COLO668 (cell line): ENCODE measurements around the gene TATDN3.
"Not testable (repeated sequence)": the region's sequence is repeated elsewhere in the genome, so short reads cannot be mapped to it uniquely, and the experiment has no call there.

Experiments
- DNase-seq: peaks from one replicate; lab custom pipeline; 2025; ENCODE audit not compliant: unreplicated experiment; lab: John Stamatoyannopoulos, UW

The TATDN3 gene

GRCh38 chr1:212827171-212827776 is 35.6 kb downstream of the TATDN3 start:
- DNase-seq: no peak

DNA sequence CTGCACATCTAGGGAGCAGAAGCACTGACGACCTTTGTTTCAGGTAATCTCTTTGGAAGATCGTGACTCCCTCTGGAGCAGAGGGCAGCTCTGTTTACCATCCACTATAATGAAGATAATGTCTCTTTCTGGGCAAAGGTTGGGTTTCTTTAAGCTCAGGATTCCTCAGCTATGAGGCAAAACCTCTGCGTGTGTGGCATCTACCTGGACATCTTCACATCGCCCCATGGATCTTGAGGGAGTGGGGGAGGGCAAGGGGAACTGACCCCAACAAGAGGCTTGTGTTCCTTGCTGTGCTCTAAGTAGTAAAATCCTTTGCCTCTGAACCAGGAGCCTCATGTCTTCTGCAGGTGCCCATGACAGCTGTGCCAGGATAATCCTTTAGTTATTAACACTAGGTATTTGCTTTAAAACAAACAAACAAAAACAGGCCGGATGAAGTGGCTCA is 36.2 kb downstream of the TATDN3 start:
- DNase-seq: no peak

GRCh38 chr1:212828395-212828794 is 36.7 kb downstream of the TATDN3 start:
- no peak for DNase-seq

DNA sequence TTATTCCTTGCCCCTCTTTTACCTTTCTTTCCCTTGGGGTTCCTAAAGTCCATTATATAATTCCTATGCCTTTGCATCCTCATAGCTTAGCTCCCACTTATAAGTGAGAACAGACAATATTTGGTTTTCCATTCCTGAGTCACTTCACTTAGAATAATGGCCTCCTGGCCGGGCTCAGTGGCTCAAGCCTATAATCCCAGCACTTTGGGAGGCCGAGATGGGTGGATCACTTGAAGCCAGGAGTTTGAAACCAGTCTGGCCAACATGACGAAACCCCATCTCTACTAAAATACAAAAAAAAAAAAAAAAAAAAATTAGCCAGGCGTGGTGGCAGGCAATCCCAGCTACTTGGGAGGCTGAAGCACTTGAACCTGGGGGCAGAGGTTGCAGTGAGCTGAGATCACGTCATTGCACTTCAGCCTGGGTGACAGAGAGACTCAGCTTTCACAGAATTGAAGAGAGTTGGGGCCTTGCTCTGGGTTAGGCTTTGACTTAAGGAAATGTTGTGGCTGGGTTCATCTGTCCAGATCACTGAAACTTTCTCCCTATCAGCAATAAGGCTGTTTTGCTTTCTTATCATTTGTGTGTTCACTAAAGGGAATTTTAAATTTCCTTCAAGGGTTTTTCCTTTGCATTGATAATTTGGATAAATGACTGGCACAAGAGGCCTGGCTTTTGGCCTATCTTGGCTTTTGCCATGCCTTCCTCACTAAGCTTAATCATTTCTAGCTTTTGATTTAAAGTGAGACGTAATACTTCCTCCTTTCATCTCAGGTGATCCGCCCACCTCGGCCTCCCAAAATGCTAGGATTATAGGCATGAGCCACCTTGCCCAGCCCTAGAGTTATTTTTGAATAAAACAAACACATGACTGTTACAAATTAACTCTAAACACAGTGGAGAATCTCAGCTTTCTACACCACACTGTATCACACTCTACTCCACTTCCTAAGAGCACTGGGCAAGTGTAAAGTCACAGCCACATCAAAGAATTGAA is 41.8 kb downstream of the TATDN3 start:
- not testable (repeated sequence) for DNase-seq

DNA sequence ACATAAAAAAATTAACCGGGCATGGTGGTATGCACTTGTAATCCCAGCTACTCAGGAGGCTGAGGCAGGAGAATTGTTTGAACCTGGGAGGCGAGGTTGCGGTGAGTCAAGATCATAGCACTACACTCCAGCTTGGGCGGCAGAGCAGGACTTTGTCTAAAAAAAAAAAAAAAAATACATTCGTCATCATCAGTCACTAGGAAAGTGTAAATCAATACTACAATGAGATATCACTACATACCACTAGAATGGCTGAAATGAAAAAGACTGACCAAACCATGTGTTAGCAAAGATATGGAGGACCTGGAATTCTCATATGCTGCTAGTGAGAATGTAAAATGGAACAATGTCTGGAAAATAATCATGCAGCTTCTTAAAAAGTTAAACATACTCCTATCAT is 46.5 kb downstream of the TATDN3 start:
- DNase-seq: no peak

DNA sequence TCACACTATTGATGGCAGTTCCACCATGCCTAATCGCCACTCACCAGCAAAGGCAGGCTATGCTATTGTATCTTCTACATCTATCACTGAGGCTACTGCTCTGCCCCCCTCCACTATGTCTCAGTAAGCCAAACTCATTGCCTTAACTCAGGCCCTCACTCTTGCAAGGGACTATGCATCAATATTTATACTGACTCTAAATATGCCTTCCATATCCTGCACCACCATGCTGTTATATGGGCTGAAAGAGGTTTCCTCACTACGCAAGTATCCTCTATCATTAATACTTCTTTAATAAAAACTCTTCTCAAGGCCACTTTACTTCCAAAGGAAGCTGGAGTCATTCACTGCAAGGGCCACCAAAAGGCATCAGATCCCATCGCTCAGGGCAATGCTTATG is 52.8 kb downstream of the TATDN3 start:
- not testable (repeated sequence) for DNase-seq

GRCh38 chr1:212847549-212847948 is 55.9 kb downstream of the TATDN3 start, which contains the start of gene SPATA45:
SPATA45 (minus strand) TSS chr1:212847649; CDS start chr1:212836149, 11,500 bp downstream.
- no peak for DNase-seq

DNA sequence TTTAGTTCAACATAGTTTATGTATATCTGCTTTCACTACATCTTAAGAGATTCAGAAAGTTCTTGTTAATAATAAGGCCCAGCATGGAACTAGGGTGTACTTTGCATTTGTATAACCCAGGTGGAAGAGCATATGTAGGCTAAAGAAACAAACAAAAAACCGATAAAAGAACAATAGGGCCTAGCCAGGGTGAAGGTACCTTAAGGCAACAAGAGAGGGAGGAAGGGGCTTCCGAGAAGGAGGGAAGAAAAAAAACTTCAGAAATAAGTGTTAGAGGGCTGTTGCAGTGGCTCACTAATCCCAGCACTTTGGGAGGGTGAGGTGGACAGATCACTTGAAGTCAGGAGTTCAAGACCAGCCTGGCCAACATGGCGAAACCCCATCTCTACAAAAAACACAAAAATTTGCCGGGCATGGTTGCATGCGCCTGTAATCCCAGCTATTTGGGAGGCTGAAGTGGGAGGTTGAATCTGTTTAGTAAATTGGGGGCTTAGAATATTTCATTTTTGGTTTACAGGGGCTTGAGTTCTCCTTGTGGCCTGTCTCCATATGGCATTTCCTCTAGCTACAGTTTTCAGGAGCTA is 60.5 kb downstream of the TATDN3 start:
- DNase-seq: no peak

- no peak for DNase-seq
Measured at GRCh38 chr1:212853658-212854057, 62.0 kb downstream of the TATDN3 start.

DNA sequence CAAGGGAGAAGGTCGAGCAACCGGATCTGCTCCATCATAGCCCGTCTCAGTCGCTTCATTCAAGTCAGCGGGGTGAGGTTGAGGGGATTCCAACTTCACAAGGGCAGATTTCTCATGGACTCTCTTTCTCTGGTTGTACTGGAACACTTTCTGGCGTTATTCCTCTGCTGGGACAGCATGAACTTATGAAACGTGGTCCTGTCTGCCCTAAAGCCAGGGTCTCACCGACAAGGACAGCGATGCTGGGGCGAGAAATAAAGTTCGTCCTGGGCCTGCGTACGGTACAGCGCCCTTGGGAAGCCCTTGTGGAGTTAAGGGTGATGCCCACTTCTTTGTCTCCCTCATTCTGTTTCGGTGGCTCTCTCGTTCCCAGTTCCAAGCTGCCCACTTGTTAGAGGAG is 65.1 kb downstream of the TATDN3 start:
- no peak for DNase-seq

GRCh38 chr1:212857992-212858460 is 66.3 kb downstream of the TATDN3 start, which contains the start of gene FLVCR1:
FLVCR1 (plus strand) TSS chr1:212858275; CDS start chr1:212858453, 178 bp downstream.
- DNase-seq: peak; percentile 99

GRCh38 chr1:212858461-212859265 is 67.0 kb downstream of the TATDN3 start:
- DNase-seq: peak; percentile 64

- DNase-seq: peak; percentile 28
Measured at GRCh38 chr1:212860713-212861581, 69.3 kb downstream of the TATDN3 start.

DNA sequence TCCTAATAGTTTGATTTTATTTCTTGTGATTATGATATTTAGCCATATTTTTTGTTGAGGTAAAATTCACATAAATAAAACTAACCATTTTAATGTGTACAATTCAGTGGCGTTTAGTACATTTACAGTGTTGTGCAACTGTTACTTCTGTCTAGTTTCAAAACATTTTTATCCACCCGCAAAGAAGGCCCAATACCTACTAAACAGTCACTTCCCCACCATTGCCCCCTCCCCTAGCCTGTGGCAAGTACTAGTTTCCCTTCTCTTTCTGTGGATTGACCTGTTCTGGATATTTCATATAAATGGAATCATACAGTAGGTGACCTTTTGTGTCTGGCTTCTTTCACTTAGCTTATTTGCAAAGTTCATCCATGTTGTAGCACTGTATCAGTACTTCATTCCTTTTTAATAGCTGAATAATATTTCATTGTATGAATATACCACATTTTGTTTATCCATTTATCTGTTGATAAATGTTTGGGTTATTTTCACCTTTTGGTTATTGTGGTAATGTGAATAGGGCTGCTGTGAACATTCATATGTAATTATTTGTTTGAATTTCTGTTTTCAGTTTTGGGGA is 70.5 kb downstream of the TATDN3 start:
- no peak for DNase-seq

DNA sequence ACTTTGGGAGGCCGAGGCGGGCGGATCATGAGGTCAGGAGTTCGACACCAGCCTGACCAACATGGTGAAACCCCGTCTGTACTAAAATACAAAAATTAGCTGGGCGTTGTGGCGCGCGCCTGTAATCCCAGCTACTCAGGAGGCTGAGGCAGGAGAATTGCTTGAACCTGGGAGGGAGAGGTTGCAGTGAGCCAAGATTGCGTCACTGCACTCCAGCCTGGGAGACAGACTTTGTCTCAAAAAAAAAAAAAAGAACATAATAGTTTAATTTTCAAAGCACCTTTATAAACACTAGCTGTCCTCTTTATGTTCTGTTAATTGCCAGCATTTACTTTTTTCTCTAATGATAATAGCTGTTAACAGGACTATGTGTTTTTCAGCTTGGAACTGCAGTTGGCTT is 71.7 kb downstream of the TATDN3 start:
- not testable (repeated sequence) for DNase-seq

GRCh38 chr1:212864201-212864600 is 72.5 kb downstream of the TATDN3 start:
- DNase-seq: no peak
